ENCODE data around the gene COQ3. TPM values are rescaled to one million over a fixed set of nuclear protein-coding genes. Genes with fewer than 3 reads are reported as not detected.

Gene COQ3
- total and polyA plus RNA-seq, 2 of the 8 experiments (the other 6 are each of a cell fraction or from before 2014, with no cell fraction given) = 8.4 to 16.2 TPM

- peaks cover 0 to 11% (median 5%) of the 10 kb centered on the region in 4 experiments; a peak in 4 of 7 replicates for H3K4me1 ChIP-seq (replicated peaks in 1 of 4; ENCODE audit: control insufficient read depth in 3 of 4, insufficient read depth in 4 of 4, low read length in 3 of 4)
- H3K79me1 ChIP-seq (ENCODE audit: low read depth, low read length) = no peaks in the 10 kb centered on the region
- WGBS, 2 experiments (ENCODE audit: extremely low coverage in 1 of 2, insufficient coverage in 1 of 2, insufficient read length in 1 of 2, insufficient replicate concordance in 2 of 2, low coverage in 1 of 2, low lambda C conversion rate in 2 of 2, missing lambda C conversion rate in 1 of 2) = 4% methylated on average over 29 of the region's 29 CpGs; no CpG with 5 or more reads in 1 of the 2 experiments
- H2BK5ac ChIP-seq (ENCODE audit: low read depth, low read length) = peak overlapping the region; percentile 97
- H4K8ac ChIP-seq (ENCODE audit: extremely low read depth, insufficient read depth, low read length) = peak overlapping the region; percentile 99; the same call in 1 of the 2 replicates
- H3K56ac ChIP-seq (replicated peaks; ENCODE audit: insufficient read length, low read depth, low read length) = peak overlapping the region; percentile 85
- peak; percentile 86 for FAIRE-seq
- H2AFZ ChIP-seq (ENCODE audit: low read length) = peak overlapping the region; percentile 74
- H3K4me3 ChIP-seq (ENCODE audit: extremely low read depth in 1 of 4, insufficient read depth in 2 of 4, low read depth in 3 of 4, low read length in 4 of 4) = peak overlapping the region; percentile 79 to 99 (median 92)
- peak overlapping the region; percentile 76 for H3K18ac ChIP-seq (ENCODE audit: extremely low read depth, low read length)
- peak overlapping the region; percentile 63 to 75 for H3K4me2 ChIP-seq (ENCODE audit: insufficient read depth in 1 of 2, low read depth in 2 of 2, low read length in 2 of 2)
- H3K9me3 ChIP-seq (ENCODE audit: insufficient read depth in 2 of 2, low read depth in 1 of 2, low read length in 1 of 2) = no peaks in the 10 kb centered on the region
- peaks cover 14 to 18% of the 10 kb centered on the region in 2 experiments for H4K20me1 ChIP-seq (replicated peaks in 1 of 2; ENCODE audit: control insufficient read depth in 1 of 2, insufficient read depth in 2 of 2, low read length in 2 of 2)
- peak; percentile 87 to 90 for DNase-seq (ENCODE audit: low read depth in 1 of 2, low spot score in 2 of 2)
- H2BK12ac ChIP-seq (ENCODE audit: low read depth, low read length) = peak overlapping the region; percentile 78; the same call in 1 of the 2 replicates
- H3K9ac ChIP-seq (replicated peaks in 1 of 4; ENCODE audit: extremely low read depth in 1 of 4, low read depth in 3 of 4, low read length in 3 of 4) = peak overlapping the region; percentile 92 to 99 (median 98)
- POLR2A ChIA-PET (ENCODE audit: partially characterized antibody) = interaction anchor here (0.8 to 6.5 kb wide), 19 partner anchors 8 to 181 kb away, joined by 3 to 79 read pairs (median 4); partner anchors contain the start of genes CCNC, COQ3, FAXC and USP45
- peak overlapping the region; percentile 67 for H4K91ac ChIP-seq (replicated peaks; ENCODE audit: insufficient read length, low read length)
- H2BK120ac ChIP-seq (replicated peaks; ENCODE audit: low read depth, low read length) = peak overlapping the region; percentile 86
- peak overlapping the region; percentile 97 for H3K27ac ChIP-seq (ENCODE audit: low read depth, low read length)
- peaks cover 8% of the 10 kb centered on the region; the same call in 1 of the 2 replicates for H3K23me2 ChIP-seq (ENCODE audit: low read depth, low read length)
- peaks cover 32 to 56% of the 10 kb centered on the region in 2 experiments for H3K79me2 ChIP-seq (ENCODE audit: control insufficient read depth in 1 of 2, insufficient read depth in 2 of 2, low read length in 2 of 2)
- H4K5ac ChIP-seq (ENCODE audit: insufficient read length, low read depth, low read length) = peak overlapping the region; percentile 80
- peak overlapping the region; percentile 81 for H3K4ac ChIP-seq (replicated peaks; ENCODE audit: insufficient read length, low read depth, low read length)
- peaks cover 0 to 13% (median 0%) of the 10 kb centered on the region in 4 experiments; a peak in 2 of 8 replicates for H3K36me3 ChIP-seq (ENCODE audit: control insufficient read depth in 2 of 4, insufficient read depth in 4 of 4, low read length in 3 of 4)
- no peak overlapping the region for H3K23ac ChIP-seq (ENCODE audit: insufficient read length)
- CTCF ChIA-PET (ENCODE audit: partially characterized antibody) = interaction anchor here (0.9 to 3.1 kb wide), 9 partner anchors 9 to 162 kb away, joined by 3 to 34 read pairs (median 4); partner anchors contain the start of gene FAXC
- H2BK15ac ChIP-seq (ENCODE audit: low read length) = no peak overlapping the region
- H3K14ac ChIP-seq (ENCODE audit: insufficient read length) = peak overlapping the region; percentile 44
- no peaks in the 10 kb centered on the region for H3K27me3 ChIP-seq (replicated peaks in 1 of 4; ENCODE audit: control insufficient read depth in 3 of 4, extremely low read depth in 1 of 4, insufficient read depth in 3 of 4, low read length in 3 of 4)
- no peak overlapping the region for H2BK20ac ChIP-seq (ENCODE audit: low read length)
- H2AK5ac ChIP-seq (ENCODE audit: low read depth, low read length) = no peak overlapping the region
- TF ChIP-seq EP300 (IDR thresholded peaks at IDR 0.05; ENCODE audit: borderline replicate concordance in 1 of 2, low read depth in 2 of 2, low read length in 2 of 2) (peak in 1 of 2 experiments; percentile 85; a peak in 1 of 3 replicates), MAFK (IDR thresholded peaks at IDR 0.05; ENCODE audit: low read depth, low read length) (no peak), CEBPB (IDR thresholded peaks at IDR 0.05; ENCODE audit: low read depth, low read length) (no peak), GABPA (IDR thresholded peaks at IDR 0.05; ENCODE audit: borderline replicate concordance, insufficient read depth, low read length) (no peak), ASH2L (IDR thresholded peaks at IDR 0.05; ENCODE audit: low read length) (peak; percentile 68), RAD21 (IDR thresholded peaks at IDR 0.05 in 1 of 2, conservative IDR thresholded peaks at IDR 0.05 in 1 of 2; ENCODE audit: low read depth in 2 of 2, low read length in 2 of 2) (peak; percentile 34 to 42), SIRT6 (IDR thresholded peaks at IDR 0.05; ENCODE audit: low read length) (no peak), KDM5A (IDR thresholded peaks at IDR 0.05; ENCODE audit: low read length) (no peak; the same call in 1 of the 2 replicates), JUN (IDR thresholded peaks at IDR 0.05; ENCODE audit: low read depth, low read length) (no peak), YY1 (IDR thresholded peaks at IDR 0.05; ENCODE audit: low read depth, low read length) (peak; percentile 88), JUND (IDR thresholded peaks at IDR 0.05; ENCODE audit: low read length) (no peak)
These were observed 31.9 kb upstream of the COQ3 start for GRCh38 chr6:99425647-99426450.

Data from H1 (cell line).